CD4-positive, alpha-beta T cell (primary cell): ENCODE results near the gene MVD. TPM values are rescaled to one million over a fixed set of nuclear protein-coding genes. Genes with fewer than 3 reads are reported as not detected.
A peak's percentile ranks its signal among the peaks of the same experiment; 100 is the strongest.

Experiments used
- ATAC-seq: fragments of 200-7000 bp; cut with Tn5 transposase; one replicate; pipeline ENCODE4 v1.10.0; 2022; ENCODE audit warnings: mild to moderate bottlenecking; ENCODE audit not compliant: poor library complexity
- CTCF ChIA-PET: fragments of 350-600 bp; sonication (Branson Sonifier 250); formaldehyde crosslinking; loops from one replicate; lab custom pipeline; 2021; ENCODE audit warnings: antibody characterized with exemption, inconsistent platforms; lab: Charles Lee
- POLR2A ChIA-PET: fragments of 350-600 bp; sonication (Branson Sonifier 250); formaldehyde crosslinking; loops from one replicate; lab custom pipeline; 2021; ENCODE audit warnings: antibody characterized with exemption, inconsistent platforms; lab: Charles Lee
- DNase-seq, 14 experiments: peaks; one replicate each; pipeline ENCODE4 v3.0.0-alpha.2; 2013 to 2020; ENCODE audit warnings: mixed read lengths in 2 of 14
- H3K27ac ChIP-seq, 2 donors: one replicate each; pipeline versions ENCODE4 v1.5.1 to v1.7.0; 2013; ENCODE audit warnings: low read length in 2 of 2, low read depth in 1 of 2, mild to moderate bottlenecking in 1 of 2
- H3K27me3 ChIP-seq, 2 experiments: 1 replicate in 1 of 2; 2 replicates in 1 of 2; pipeline versions ENCODE4 v1.6.1 to v1.7.0; 2013; ENCODE audit warnings: low read length in 2 of 2, control low read depth in 1 of 2, mild to moderate bottlenecking in 1 of 2, moderate library complexity in 1 of 2; ENCODE audit not compliant: insufficient read depth in 2 of 2, control insufficient read depth in 1 of 2
- H3K36me3 ChIP-seq: one replicate; pipeline ENCODE4 v1.6.1; 2013; ENCODE audit warnings: low read length, control low read depth; ENCODE audit not compliant: insufficient read depth
- H3K4me1 ChIP-seq: one replicate; pipeline ENCODE4 v1.6.1; 2013; ENCODE audit warnings: low read length, control low read depth; ENCODE audit not compliant: insufficient read depth
- H3K4me3 ChIP-seq: one replicate; pipeline ENCODE4 v1.5.1; 2013; ENCODE audit warnings: mild to moderate bottlenecking, low read length, moderate library complexity
- H3K9me3 ChIP-seq, 2 experiments: 1 replicate in 1 of 2; 2 replicates in 1 of 2; pipeline versions ENCODE4 v1.6.1 to v1.7.0; 2013; ENCODE audit warnings: low read length in 2 of 2, mild to moderate bottlenecking in 2 of 2, control low read depth in 1 of 2, moderate library complexity in 1 of 2; ENCODE audit not compliant: control insufficient read depth in 1 of 2, insufficient read depth in 1 of 2
- H3K27ac Mint-ChIP-seq: one replicate; pipeline ENCODE4 v1.8.0; 2020; ENCODE audit warnings: mixed read lengths
- H3K27me3 Mint-ChIP-seq: one replicate; pipeline ENCODE4 v1.8.0; 2021; ENCODE audit warnings: mixed read lengths
- H3K36me3 Mint-ChIP-seq: one replicate; pipeline ENCODE4 v1.8.0; 2021; ENCODE audit warnings: low read depth, mixed read lengths
- H3K4me1 Mint-ChIP-seq: one replicate; pipeline ENCODE4 v1.8.0; 2021; ENCODE audit warnings: low read depth, mixed read lengths
- H3K4me3 Mint-ChIP-seq: one replicate; pipeline ENCODE4 v1.8.0; 2020; ENCODE audit warnings: mild to moderate bottlenecking, mixed read lengths
- H3K9me3 Mint-ChIP-seq: one replicate; pipeline ENCODE4 v1.8.0; 2020; ENCODE audit warnings: mixed read lengths
- CTCF ChIP-seq: fragments of 200-600 bp; IDR thresholded peaks from one replicate; pipeline ENCODE4 v1.8.0; 2022; ENCODE audit warnings: antibody characterized with exemption, mild to moderate bottlenecking
- intact Hi-C, 2 experiments: fragments of 100-400 bp; cut with DNase I in 1 of 2; cut with micrococcal nuclease in 1 of 2; formaldehyde crosslinking; loops; one replicate each; pipeline versions ENCODE4 v1.15.1 to v1.9.0; 2023 to 2025; cut with DNase I, micrococcal nuclease
- total RNA-seq, 174 experiments: library from RNA in 2 of 174; stranded (reverse) in 2 of 174; gene quantifications; one replicate each; pipeline ENCODE4 v1.2.3 and lab custom pipeline; 2021 to 2026

MVD gene
- total RNA-seq, 2 experiments from 2014 or later: 74.2 to 76.9 TPM

GRCh38 chr16:88705801-88706228 lies 42.9 kb upstream of the MVD start:
- no peak for TF ChIP-seq CTCF
- Mint-ChIP-seq H3K4me1 (peaks cover 58% of the 10 kb centered on the region), H3K27ac (peak overlapping the region; percentile 100), H3K9me3 (no peaks in the 10 kb centered on the region), H3K27me3 (no peaks in the 10 kb centered on the region), H3K36me3 (peaks cover 33% of the 10 kb centered on the region), H3K4me3 (peak overlapping the region; percentile 99)
- Histone ChIP-seq H3K27me3 (no peaks in the 10 kb centered on the region), H3K9me3 (no peaks in the 10 kb centered on the region), H3K4me1 (peaks cover 62% of the 10 kb centered on the region), H3K36me3 (peaks cover 8% of the 10 kb centered on the region), H3K27ac (peak overlapping the region; percentile 93 to 96), H3K4me3 (peak overlapping the region; percentile 82)
- DNase-seq (peak in 5 of 14 experiments; percentile 22 to 57 (median 35)), ATAC-seq (no peak)
- CTCF ChIA-PET: interaction anchor here (0.7 to 4.2 kb wide), 3 partner anchors 20 to 32 kb away, joined by 3 to 23 read pairs (median 4); partner anchors contain the start of gene SNAI3
- intact Hi-C loops: loop anchor here (1.0 to 10.0 kb wide), 6 partner anchors 25 to 1269 kb away; partner anchors contain the start of genes ZC3H18 (in 2 of the 2) and ZFPM1 (in 2 of the 2)
- POLR2A ChIA-PET: interaction anchor here (0.9 to 8.2 kb wide), 10 partner anchors 17 to 410 kb away, joined by 3 to 71 read pairs (median 5); partner anchors contain the start of genes MVD, SNAI3 and ZC3H18

GRCh38 chr16:88705076-88705684 lies 42.3 kb upstream of the MVD start:
- Mint-ChIP-seq H3K36me3 (peaks cover 39% of the 10 kb centered on the region), H3K9me3 (no peaks in the 10 kb centered on the region), H3K27ac (peak overlapping the region; percentile 100), H3K4me3 (peak overlapping the region; percentile 99), H3K27me3 (no peaks in the 10 kb centered on the region), H3K4me1 (peaks cover 65% of the 10 kb centered on the region)
- Histone ChIP-seq H3K27me3 (no peaks in the 10 kb centered on the region), H3K4me1 (peaks cover 69% of the 10 kb centered on the region), H3K36me3 (peaks cover 12% of the 10 kb centered on the region), H3K9me3 (no peaks in the 10 kb centered on the region), H3K27ac (peak overlapping the region; percentile 93 to 96), H3K4me3 (peak overlapping the region; percentile 82)
- ChIA-PET CTCF (interaction anchor here (0.5 to 4.2 kb wide), 3 partner anchors 20 to 97 kb away, joined by 3 to 23 read pairs (median 4); partner anchors contain the start of gene SNAI3), POLR2A (interaction anchor here (0.5 to 8.2 kb wide), 14 partner anchors 9 to 283 kb away, joined by 3 to 71 read pairs (median 5); partner anchors contain the start of genes MVD, SNAI3 and ZC3H18)
- ATAC-seq (peak; percentile 21), DNase-seq (peak in 8 of 14 experiments; percentile 27 to 78 (median 56))
- TF ChIP-seq CTCF: no peak
- intact Hi-C loops: loop anchor here (1.0 to 10.0 kb wide), 4 partner anchors 24 to 1270 kb away; partner anchors contain the start of genes ZC3H18 (in 1 of the 2) and ZFPM1 (in 1 of the 2)

- TF ChIP-seq CTCF: no peak
- ATAC-seq (peak; percentile 16), DNase-seq (peak; percentile 25 to 90 (median 73))
- Histone ChIP-seq H3K4me3 (peak overlapping the region; percentile 82), H3K27me3 (no peaks in the 10 kb centered on the region), H3K4me1 (peaks cover 83% of the 10 kb centered on the region), H3K27ac (peak overlapping the region; percentile 93 to 96), H3K9me3 (no peaks in the 10 kb centered on the region), H3K36me3 (peaks cover 27% of the 10 kb centered on the region)
- peaks cover 72% of the 10 kb centered on the region for H3K4me1 Mint-ChIP-seq
- peak overlapping the region; percentile 100 for H3K27ac Mint-ChIP-seq
- intact Hi-C loops: loop anchor here (5.0 to 10.0 kb wide), 4 partner anchors 71 to 1271 kb away; partner anchors contain the start of genes ZC3H18 (in 1 of the 2) and ZFPM1 (in 1 of the 2)
- H3K36me3 Mint-ChIP-seq: peaks cover 47% of the 10 kb centered on the region
- H3K9me3 Mint-ChIP-seq: no peaks in the 10 kb centered on the region
- H3K4me3 Mint-ChIP-seq: peak overlapping the region; percentile 99
- ChIA-PET POLR2A (interaction anchor here (0.8 to 8.2 kb wide), 18 partner anchors 8 to 170 kb away, joined by 3 to 71 read pairs (median 8); partner anchors contain the start of genes CDT1, GALNS, IL17C and MVD), CTCF (interaction anchor here (4.2 kb wide), 1 partner anchor 18 kb away, joined by 23 read pairs; the partner anchor contains the start of gene SNAI3)
- H3K27me3 Mint-ChIP-seq: no peaks in the 10 kb centered on the region
Observed at GRCh38 chr16:88703486-88704309, 40.8 kb upstream of the MVD start.
